HEK293 (cell line): ENCODE results near the gene DNAJC4.
A peak's percentile ranks its signal among the peaks of the same experiment; 100 is the strongest.

Experiments
- CTCF ChIA-PET: fragments of 350-600 bp; formaldehyde crosslinking; extraction: SDS; loops from one replicate; lab custom pipeline; 2021; ENCODE audit warnings: antibody characterized with exemption; lab: Yijun Ruan, JAX
- POLR2A ChIA-PET: fragments of 300-600 bp; formaldehyde crosslinking; extraction: SDS; loops from one replicate; lab custom pipeline; 2020; ENCODE audit warnings: antibody characterized with exemption, inconsistent platforms; lab: Yijun Ruan, JAX
- H3K27ac ChIP-seq: fragments of 200-500 bp; sonication (Bioruptor generic); 2 replicates; pipeline ENCODE4 v1.5.1; 2014; ENCODE audit warnings: low read depth, low read length, control low read depth, inconsistent platforms; ENCODE audit errors: extremely low read depth
- H3K36me3 ChIP-seq, 2 experiments: fragments of 200-500 bp in 1 of 2; sonication (Bioruptor generic) in 1 of 2; 1 replicate in 1 of 2; 2 replicates in 1 of 2; pipeline ENCODE4 v1.5.1; 2014 to 2017; ENCODE audit warnings: inconsistent platforms in 2 of 2, low read length in 2 of 2; ENCODE audit not compliant: control insufficient read depth in 2 of 2, insufficient read depth in 1 of 2
- H3K4me1 ChIP-seq: fragments of 200-500 bp; sonication (Bioruptor generic); 2 replicates; pipeline ENCODE4 v1.5.1; 2014; ENCODE audit warnings: mild to moderate bottlenecking, low read length, inconsistent platforms; ENCODE audit not compliant: control insufficient read depth, insufficient read depth
- H3K4me3 ChIP-seq: 2 replicates; pipeline ENCODE4 v1.5.1; 2011; ENCODE audit warnings: low read depth, mild to moderate bottlenecking, control low read depth, low read length, moderate library complexity
- H3K9me3 ChIP-seq: fragments of 200-500 bp; sonication (Bioruptor generic); 2 replicates; pipeline ENCODE4 v1.5.1; 2014; ENCODE audit warnings: low read depth, low read length, inconsistent platforms; ENCODE audit not compliant: control insufficient read depth, insufficient read depth
- KLF10 ChIP-seq: fragments of 450-650 bp; IDR thresholded peaks from 2 replicates; pipeline ENCODE4 v1.5.1; 2018; ENCODE audit warnings: missing biosample characterization, mild to moderate bottlenecking, missing genetic modification characterization
- SETDB1 ChIP-seq: IDR thresholded peaks from one replicate; pipeline ENCODE4 v1.6.1; 2017; ENCODE audit warnings: mild to moderate bottlenecking, low read length, moderate library complexity, mixed read lengths; ENCODE audit not compliant: insufficient read length
- ZBTB7A ChIP-seq: fragments of 450-650 bp; formaldehyde crosslinking; IDR thresholded peaks from 2 replicates; pipeline ENCODE4 v1.5.1; 2016; ENCODE audit warnings: low read depth, missing biosample characterization, missing genetic modification characterization
- ZFP37 ChIP-seq: fragments of 450-650 bp; formaldehyde crosslinking; IDR thresholded peaks from 2 replicates; pipeline ENCODE4 v1.5.1; 2016; ENCODE audit warnings: missing biosample characterization, missing genetic modification characterization
- ZNF16 ChIP-seq: fragments of 450-650 bp; formaldehyde crosslinking; IDR thresholded peaks from 2 replicates; pipeline ENCODE4 v1.5.1; 2016; ENCODE audit warnings: low read depth, missing biosample characterization, missing genetic modification characterization
- ZNF561 ChIP-seq: fragments of 450-650 bp; IDR thresholded peaks from 2 replicates; pipeline ENCODE4 v1.5.1; 2018; ENCODE audit warnings: missing biosample characterization, missing genetic modification characterization, borderline replicate concordance
- TF ChIP-seq, protein P1 (sequence below): fragments of 450-650 bp; formaldehyde crosslinking; IDR thresholded peaks from 2 replicates; pipeline ENCODE4 v1.5.1; 2016; ENCODE audit warnings: missing biosample characterization, missing genetic modification characterization, borderline replicate concordance
- TF ChIP-seq, protein P2 (sequence below): fragments of 450-650 bp; formaldehyde crosslinking; conservative IDR thresholded peaks from 2 replicates; pipeline ENCODE4 v1.5.1; 2016; ENCODE audit warnings: low read depth, missing biosample characterization, missing genetic modification characterization
- TF ChIP-seq, protein P3 (sequence below): fragments of 450-650 bp; formaldehyde crosslinking; IDR thresholded peaks from 2 replicates; pipeline ENCODE4 v1.5.1; 2016; ENCODE audit warnings: missing biosample characterization, missing genetic modification characterization
- TF ChIP-seq, protein P4 (sequence below): fragments of 450-650 bp; formaldehyde crosslinking; IDR thresholded peaks from 2 replicates; pipeline ENCODE4; 2016; ENCODE audit warnings: missing biosample characterization, missing genetic modification characterization
- TF ChIP-seq, protein P5 (sequence below): fragments of 450-650 bp; formaldehyde crosslinking; IDR thresholded peaks from 2 replicates; pipeline ENCODE4 v1.5.1; 2016; ENCODE audit warnings: missing biosample characterization, missing genetic modification characterization
- TF ChIP-seq, protein P6 (sequence below): fragments of 450-650 bp; formaldehyde crosslinking; IDR thresholded peaks from 2 replicates; pipeline ENCODE4 v1.5.1; 2016; ENCODE audit warnings: missing biosample characterization, missing genetic modification characterization
- TF ChIP-seq, protein P7 (sequence below): fragments of 450-650 bp; formaldehyde crosslinking; IDR thresholded peaks from 2 replicates; pipeline ENCODE4 v1.5.1; 2017; ENCODE audit warnings: missing biosample characterization, missing genetic modification characterization

The DNAJC4 gene

DNA sequence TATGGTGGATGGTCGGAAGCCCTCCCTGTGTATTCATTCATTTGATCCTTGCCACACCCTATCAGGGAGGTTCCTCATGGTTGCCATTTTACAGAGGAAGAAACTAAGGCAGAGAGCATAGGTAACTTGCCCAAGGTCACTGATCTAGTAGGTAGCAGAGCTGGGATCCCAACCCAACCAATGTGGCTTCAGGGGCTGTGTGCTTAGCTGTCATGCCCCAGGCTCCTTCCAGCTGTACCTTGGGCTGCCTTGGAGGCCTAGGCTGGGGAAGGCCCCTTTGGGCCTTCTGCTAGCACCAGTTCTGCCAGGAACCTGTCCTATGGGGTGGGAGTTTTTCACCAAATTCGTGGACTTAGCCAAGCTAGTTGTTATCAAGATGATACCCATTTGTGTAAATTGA, 45.5 kb downstream of the DNAJC4 start (continued):
- TF ChIP-seq, protein P1, sequence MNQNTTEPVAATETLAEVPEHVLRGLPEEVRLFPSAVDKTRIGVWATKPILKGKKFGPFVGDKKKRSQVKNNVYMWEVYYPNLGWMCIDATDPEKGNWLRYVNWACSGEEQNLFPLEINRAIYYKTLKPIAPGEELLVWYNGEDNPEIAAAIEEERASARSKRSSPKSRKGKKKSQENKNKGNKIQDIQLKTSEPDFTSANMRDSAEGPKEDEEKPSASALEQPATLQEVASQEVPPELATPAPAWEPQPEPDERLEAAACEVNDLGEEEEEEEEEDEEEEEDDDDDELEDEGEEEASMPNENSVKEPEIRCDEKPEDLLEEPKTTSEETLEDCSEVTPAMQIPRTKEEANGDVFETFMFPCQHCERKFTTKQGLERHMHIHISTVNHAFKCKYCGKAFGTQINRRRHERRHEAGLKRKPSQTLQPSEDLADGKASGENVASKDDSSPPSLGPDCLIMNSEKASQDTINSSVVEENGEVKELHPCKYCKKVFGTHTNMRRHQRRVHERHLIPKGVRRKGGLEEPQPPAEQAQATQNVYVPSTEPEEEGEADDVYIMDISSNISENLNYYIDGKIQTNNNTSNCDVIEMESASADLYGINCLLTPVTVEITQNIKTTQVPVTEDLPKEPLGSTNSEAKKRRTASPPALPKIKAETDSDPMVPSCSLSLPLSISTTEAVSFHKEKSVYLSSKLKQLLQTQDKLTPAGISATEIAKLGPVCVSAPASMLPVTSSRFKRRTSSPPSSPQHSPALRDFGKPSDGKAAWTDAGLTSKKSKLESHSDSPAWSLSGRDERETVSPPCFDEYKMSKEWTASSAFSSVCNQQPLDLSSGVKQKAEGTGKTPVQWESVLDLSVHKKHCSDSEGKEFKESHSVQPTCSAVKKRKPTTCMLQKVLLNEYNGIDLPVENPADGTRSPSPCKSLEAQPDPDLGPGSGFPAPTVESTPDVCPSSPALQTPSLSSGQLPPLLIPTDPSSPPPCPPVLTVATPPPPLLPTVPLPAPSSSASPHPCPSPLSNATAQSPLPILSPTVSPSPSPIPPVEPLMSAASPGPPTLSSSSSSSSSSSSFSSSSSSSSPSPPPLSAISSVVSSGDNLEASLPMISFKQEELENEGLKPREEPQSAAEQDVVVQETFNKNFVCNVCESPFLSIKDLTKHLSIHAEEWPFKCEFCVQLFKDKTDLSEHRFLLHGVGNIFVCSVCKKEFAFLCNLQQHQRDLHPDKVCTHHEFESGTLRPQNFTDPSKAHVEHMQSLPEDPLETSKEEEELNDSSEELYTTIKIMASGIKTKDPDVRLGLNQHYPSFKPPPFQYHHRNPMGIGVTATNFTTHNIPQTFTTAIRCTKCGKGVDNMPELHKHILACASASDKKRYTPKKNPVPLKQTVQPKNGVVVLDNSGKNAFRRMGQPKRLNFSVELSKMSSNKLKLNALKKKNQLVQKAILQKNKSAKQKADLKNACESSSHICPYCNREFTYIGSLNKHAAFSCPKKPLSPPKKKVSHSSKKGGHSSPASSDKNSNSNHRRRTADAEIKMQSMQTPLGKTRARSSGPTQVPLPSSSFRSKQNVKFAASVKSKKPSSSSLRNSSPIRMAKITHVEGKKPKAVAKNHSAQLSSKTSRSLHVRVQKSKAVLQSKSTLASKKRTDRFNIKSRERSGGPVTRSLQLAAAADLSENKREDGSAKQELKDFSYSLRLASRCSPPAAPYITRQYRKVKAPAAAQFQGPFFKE (tag by site-specific recombination) = no peak
- TF ChIP-seq ZNF561 (tag by site-specific recombination) = no peak
- TF ChIP-seq, protein P2, sequence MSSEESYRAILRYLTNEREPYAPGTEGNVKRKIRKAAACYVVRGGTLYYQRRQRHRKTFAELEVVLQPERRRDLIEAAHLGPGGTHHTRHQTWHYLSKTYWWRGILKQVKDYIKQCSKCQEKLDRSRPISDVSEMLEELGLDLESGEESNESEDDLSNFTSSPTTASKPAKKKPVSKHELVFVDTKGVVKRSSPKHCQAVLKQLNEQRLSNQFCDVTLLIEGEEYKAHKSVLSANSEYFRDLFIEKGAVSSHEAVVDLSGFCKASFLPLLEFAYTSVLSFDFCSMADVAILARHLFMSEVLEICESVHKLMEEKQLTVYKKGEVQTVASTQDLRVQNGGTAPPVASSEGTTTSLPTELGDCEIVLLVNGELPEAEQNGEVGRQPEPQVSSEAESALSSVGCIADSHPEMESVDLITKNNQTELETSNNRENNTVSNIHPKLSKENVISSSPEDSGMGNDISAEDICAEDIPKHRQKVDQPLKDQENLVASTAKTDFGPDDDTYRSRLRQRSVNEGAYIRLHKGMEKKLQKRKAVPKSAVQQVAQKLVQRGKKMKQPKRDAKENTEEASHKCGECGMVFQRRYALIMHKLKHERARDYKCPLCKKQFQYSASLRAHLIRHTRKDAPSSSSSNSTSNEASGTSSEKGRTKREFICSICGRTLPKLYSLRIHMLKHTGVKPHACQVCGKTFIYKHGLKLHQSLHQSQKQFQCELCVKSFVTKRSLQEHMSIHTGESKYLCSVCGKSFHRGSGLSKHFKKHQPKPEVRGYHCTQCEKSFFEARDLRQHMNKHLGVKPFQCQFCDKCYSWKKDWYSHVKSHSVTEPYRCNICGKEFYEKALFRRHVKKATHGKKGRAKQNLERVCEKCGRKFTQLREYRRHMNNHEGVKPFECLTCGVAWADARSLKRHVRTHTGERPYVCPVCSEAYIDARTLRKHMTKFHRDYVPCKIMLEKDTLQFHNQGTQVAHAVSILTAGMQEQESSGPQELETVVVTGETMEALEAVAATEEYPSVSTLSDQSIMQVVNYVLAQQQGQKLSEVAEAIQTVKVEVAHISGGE (tag by site-specific recombination) = no peak
- TF ChIP-seq ZFP37 (tag by site-specific recombination) = no peak
- TF ChIP-seq KLF10 (tag by site-specific recombination) = no peak

DNA sequence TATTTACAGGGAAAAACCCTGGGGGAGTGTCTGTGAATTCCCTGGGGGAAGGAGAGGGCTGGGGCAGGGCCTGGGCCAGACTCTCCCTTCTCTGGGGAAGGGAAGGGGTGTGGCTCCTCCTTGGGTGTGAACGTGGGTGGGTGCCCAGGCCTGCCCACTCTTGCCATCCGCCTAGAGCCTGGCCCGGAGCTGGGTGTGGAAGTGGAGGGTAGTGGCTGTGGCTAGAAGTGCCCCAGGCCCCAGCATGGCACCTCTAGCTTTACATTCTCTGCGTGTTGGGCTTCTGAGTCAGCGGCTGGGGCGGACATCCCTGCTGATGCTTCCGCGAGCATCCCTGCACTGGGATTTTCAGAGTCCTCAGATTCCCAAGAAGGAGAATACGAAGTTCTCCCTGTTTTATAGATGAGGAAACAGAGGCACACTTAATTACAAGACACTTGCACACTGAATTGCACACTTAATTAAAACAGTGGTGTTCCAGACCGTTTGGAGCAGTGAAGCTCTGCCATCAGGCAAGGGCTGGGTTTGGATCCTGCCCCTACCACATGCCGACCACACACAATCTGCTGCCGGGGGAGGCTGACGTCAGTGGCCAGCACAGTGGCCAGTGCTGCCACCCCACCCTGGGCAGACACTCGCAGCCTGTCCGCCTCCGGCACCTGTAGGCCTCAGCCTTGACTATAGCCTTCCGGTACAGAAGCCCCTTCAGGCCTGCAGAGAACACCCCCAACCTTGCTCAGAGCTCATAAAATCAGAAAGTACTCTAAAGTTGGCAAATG, 46.5 kb downstream of the DNAJC4 start:
- Histone ChIP-seq H3K9me3 (no peaks in the 10 kb centered on the region), H3K4me1 (no peaks in the 10 kb centered on the region), H3K36me3 (peaks cover 0 to 54% of the 10 kb centered on the region in 2 experiments; a peak in 2 of 3 replicates), H3K27ac (no peak overlapping the region), H3K4me3 (no peak overlapping the region)
- ChIA-PET CTCF (interaction anchor here (0.6 to 1.8 kb wide), 9 partner anchors 20 to 191 kb away, joined by 3 to 9 read pairs (median 3); partner anchors contain the start of gene PLCB3), POLR2A (no interaction called here)
- TF ChIP-seq ZBTB7A (tag by site-specific recombination) (no peak), SETDB1 (no peak), ZNF16 (tag by site-specific recombination) (no peak)
- TF ChIP-seq, protein P3, sequence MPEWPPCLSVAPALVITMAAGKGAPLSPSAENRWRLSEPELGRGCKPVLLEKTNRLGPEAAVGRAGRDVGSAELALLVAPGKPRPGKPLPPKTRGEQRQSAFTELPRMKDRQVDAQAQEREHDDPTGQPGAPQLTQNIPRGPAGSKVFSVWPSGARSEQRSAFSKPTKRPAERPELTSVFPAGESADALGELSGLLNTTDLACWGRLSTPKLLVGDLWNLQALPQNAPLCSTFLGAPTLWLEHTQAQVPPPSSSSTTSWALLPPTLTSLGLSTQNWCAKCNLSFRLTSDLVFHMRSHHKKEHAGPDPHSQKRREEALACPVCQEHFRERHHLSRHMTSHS (tag by site-specific recombination) = no peak
- TF ChIP-seq, protein P4, sequence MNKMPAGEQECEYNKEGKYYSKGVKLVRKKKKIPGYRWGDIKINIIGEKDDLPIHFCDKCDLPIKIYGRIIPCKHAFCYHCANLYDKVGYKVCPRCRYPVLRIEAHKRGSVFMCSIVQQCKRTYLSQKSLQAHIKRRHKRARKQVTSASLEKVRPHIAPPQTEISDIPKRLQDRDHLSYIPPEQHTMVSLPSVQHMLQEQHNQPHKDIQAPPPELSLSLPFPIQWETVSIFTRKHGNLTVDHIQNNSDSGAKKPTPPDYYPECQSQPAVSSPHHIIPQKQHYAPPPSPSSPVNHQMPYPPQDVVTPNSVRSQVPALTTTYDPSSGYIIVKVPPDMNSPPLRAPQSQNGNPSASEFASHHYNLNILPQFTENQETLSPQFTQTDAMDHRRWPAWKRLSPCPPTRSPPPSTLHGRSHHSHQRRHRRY = no peak
- TF ChIP-seq, protein P5, sequence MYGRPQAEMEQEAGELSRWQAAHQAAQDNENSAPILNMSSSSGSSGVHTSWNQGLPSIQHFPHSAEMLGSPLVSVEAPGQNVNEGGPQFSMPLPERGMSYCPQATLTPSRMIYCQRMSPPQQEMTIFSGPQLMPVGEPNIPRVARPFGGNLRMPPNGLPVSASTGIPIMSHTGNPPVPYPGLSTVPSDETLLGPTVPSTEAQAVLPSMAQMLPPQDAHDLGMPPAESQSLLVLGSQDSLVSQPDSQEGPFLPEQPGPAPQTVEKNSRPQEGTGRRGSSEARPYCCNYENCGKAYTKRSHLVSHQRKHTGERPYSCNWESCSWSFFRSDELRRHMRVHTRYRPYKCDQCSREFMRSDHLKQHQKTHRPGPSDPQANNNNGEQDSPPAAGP (tag by site-specific recombination) = 0 out of 2 replicates have a peak, but pooled peaks have one; percentile 30
- TF ChIP-seq, protein P6, sequence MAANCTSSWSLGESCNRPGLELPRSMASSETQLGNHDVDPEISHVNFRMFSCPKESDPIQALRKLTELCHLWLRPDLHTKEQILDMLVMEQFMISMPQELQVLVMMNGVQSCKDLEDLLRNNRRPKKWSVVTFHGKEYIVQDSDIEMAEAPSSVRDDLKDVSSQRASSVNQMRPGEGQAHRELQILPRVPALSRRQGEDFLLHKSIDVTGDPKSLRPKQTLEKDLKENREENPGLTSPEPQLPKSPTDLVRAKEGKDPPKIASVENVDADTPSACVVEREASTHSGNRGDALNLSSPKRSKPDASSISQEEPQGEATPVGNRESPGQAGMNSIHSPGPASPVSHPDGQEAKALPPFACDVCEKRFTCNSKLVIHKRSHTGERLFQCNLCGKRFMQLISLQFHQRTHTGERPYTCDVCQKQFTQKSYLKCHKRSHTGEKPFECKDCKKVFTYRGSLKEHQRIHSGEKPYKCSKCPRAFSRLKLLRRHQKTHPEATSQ (tag by site-specific recombination) = no peak
- TF ChIP-seq, protein P2 (tag by site-specific recombination) = no peak
- TF ChIP-seq, protein P7, sequence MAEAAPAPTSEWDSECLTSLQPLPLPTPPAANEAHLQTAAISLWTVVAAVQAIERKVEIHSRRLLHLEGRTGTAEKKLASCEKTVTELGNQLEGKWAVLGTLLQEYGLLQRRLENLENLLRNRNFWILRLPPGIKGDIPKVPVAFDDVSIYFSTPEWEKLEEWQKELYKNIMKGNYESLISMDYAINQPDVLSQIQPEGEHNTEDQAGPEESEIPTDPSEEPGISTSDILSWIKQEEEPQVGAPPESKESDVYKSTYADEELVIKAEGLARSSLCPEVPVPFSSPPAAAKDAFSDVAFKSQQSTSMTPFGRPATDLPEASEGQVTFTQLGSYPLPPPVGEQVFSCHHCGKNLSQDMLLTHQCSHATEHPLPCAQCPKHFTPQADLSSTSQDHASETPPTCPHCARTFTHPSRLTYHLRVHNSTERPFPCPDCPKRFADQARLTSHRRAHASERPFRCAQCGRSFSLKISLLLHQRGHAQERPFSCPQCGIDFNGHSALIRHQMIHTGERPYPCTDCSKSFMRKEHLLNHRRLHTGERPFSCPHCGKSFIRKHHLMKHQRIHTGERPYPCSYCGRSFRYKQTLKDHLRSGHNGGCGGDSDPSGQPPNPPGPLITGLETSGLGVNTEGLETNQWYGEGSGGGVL (tag by site-specific recombination) = no peak
